GM06990 (cell line): ENCODE data around the gene CDKN2A.
A peak's percentile ranks its signal among the peaks of the same experiment; 100 is the strongest.

ENCODE experiments used
- DNase-seq: peaks from one replicate; pipeline ENCODE4 v3.0.0-alpha.2; 2011; ENCODE audit not compliant: insufficient read length; ENCODE audit errors: extremely low read depth
- H3K27me3 ChIP-seq: replicated peaks from 2 replicates; pipeline ENCODE4 v1.6.0; 2011; ENCODE audit warnings: low read length; ENCODE audit not compliant: control insufficient read depth, insufficient read depth
- H3K36me3 ChIP-seq: 2 replicates; pipeline ENCODE4 v1.5.1; 2011; ENCODE audit warnings: low read length; ENCODE audit not compliant: control insufficient read depth, insufficient read depth
- H3K4me3 ChIP-seq: replicated peaks from 2 replicates; pipeline ENCODE4 v1.5.1; 2011; ENCODE audit warnings: low read depth, mild to moderate bottlenecking, control low read depth, low read length
- TF ChIP-seq, protein P1 (sequence below): IDR thresholded peaks from 2 replicates; pipeline ENCODE4 v1.5.1; 2011; ENCODE audit warnings: low read length, control low read depth, mild to moderate bottlenecking, inconsistent platforms; ENCODE audit not compliant: insufficient read depth, poor library complexity, severe bottlenecking

Gene CDKN2A

DNA sequence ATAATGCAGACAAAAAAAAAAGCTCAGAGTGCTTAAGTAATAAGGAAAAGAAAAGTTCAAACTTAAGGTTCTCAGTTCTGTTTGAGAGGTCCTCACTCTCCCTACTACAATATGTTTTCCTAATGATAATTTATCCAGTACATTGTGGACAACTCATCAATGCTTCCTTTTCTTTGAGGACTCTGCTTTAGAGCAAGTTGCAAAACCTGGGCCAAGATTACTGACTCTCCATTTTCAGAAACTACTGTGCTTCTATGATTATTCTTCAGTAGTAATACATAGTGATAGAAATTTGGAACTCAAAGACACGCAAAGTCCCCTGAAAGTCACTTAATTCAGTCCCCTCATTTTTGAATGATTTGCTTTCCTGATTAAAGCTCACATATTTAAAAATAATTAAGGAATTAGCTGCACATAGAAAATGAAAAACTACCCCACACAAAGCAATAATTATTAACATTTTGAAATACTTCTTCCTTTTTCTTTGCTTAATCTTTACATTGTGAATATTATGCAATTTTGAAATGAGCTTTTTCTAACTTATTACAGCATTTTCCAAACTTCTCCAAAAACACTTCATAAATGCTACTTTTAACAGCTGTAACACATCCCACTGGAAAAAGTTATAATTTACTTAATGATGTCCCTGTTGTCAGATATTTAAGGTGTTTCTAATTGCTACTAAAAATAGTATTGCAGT lies 11.2 kb downstream of the CDKN2A start:
- Histone ChIP-seq H3K27me3 (no peaks in the 10 kb centered on the region), H3K4me3 (no peak overlapping the region), H3K36me3 (no peaks in the 10 kb centered on the region)
- TF ChIP-seq, protein P1, sequence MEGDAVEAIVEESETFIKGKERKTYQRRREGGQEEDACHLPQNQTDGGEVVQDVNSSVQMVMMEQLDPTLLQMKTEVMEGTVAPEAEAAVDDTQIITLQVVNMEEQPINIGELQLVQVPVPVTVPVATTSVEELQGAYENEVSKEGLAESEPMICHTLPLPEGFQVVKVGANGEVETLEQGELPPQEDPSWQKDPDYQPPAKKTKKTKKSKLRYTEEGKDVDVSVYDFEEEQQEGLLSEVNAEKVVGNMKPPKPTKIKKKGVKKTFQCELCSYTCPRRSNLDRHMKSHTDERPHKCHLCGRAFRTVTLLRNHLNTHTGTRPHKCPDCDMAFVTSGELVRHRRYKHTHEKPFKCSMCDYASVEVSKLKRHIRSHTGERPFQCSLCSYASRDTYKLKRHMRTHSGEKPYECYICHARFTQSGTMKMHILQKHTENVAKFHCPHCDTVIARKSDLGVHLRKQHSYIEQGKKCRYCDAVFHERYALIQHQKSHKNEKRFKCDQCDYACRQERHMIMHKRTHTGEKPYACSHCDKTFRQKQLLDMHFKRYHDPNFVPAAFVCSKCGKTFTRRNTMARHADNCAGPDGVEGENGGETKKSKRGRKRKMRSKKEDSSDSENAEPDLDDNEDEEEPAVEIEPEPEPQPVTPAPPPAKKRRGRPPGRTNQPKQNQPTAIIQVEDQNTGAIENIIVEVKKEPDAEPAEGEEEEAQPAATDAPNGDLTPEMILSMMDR: no peak
- DNase-seq: no peak

DNA sequence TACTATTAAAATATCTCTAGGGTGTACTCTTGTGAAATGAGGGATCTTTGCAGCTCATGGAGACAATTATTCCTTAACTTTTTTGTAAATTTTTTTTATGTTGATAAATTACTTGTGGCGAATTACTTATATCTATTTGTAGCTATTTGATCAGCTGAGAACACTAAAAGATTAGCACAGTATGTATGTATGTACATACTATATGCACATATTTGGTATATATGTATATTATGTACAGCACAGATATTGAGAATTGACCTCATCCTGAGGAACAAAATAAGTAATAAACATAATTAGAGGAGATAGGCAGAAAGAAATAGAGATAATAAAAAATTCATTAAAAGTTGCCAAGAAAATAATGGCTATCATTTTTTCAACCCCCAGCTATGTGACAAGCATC lies 11.8 kb downstream of the CDKN2A start:
- DNase-seq: no peak
- Histone ChIP-seq H3K27me3 (no peaks in the 10 kb centered on the region), H3K4me3 (no peak overlapping the region), H3K36me3 (no peaks in the 10 kb centered on the region)
- TF ChIP-seq, protein P1: no peak

DNA sequence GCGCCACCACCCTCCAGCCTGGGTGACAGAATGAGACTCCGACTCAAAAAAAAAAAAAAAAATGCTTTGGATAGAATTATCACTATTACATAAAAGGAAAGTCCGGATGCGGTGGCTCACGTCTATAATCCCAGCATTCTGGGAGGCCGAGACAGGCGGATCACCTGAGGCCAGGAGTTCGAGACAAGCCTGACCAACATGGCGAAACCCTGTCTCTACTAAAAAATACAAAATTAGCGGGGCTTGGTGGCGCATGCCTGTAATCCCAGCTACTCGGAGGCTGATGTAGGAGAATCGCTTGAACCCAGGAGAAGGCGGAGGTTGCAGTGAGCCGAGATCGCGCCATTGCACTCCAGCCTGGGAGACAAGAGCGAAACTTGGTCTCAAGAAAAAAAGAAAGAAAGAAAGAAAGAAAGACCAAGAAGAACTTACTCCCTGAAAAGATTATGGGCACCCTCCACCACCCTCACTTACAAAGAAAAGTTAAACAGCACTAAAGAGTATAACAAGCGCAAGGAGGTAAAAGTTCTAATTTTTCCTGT lies 17.8 kb downstream of the CDKN2A start:
- TF ChIP-seq, protein P1: no peak
- Histone ChIP-seq H3K36me3 (no peaks in the 10 kb centered on the region), H3K27me3 (no peaks in the 10 kb centered on the region), H3K4me3 (no peak overlapping the region)
- no peak for DNase-seq

DNA sequence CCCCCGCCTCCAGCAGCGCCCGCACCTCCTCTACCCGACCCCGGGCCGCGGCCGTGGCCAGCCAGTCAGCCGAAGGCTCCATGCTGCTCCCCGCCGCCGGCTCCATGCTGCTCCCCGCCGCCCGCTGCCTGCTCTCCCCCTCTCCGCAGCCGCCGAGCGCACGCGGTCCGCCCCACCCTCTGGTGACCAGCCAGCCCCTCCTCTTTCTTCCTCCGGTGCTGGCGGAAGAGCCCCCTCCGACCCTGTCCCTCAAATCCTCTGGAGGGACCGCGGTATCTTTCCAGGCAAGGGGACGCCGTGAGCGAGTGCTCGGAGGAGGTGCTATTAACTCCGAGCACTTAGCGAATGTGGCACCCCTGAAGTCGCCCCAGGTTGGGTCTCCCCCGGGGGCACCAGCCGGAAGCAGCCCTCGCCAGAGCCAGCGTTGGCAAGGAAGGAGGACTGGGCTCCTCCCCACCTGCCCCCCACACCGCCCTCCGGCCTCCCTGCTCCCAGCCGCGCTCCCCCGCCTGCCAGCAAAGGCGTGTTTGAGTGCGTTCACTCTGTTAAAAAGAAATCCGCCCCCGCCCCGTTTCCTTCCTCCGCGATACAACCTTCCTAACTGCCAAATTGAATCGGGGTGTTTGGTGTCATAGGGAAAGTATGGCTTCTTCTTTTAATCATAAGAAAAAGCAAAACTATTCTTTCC lies 19.3 kb downstream of the CDKN2A start:
- peak overlapping the region; percentile 64 for H3K4me3 ChIP-seq
- peak; percentile 61 for DNase-seq
- TF ChIP-seq, protein P1: no peak
- no peaks in the 10 kb centered on the region for H3K36me3 ChIP-seq
- no peaks in the 10 kb centered on the region for H3K27me3 ChIP-seq

DNA sequence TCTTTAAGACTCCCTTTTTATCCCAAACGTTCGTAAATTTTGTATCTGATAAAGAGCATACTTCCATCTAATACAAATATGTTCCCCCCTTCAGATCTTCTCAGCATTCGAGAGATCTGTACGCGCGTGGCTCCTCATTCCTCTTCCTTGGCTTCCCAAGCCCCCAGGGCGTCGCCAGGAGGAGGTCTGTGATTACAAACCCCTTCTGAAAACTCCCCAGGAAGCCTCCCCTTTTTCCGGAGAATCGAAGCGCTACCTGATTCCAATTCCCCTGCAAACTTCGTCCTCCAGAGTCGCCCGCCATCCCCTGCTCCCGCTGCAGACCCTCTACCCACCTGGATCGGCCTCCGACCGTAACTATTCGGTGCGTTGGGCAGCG lies 19.9 kb downstream of the CDKN2A start:
- Histone ChIP-seq H3K4me3 (peak overlapping the region; percentile 64), H3K36me3 (no peaks in the 10 kb centered on the region), H3K27me3 (no peaks in the 10 kb centered on the region)
- TF ChIP-seq, protein P1: no peak
- no peak for DNase-seq
